Stimulated activated CD4-positive, alpha-beta T cell treated with anti-CD3 and anti-CD28 coated beads, TNF-alpha, amount 100 ng/mL, for 4 hours (primary cell): Measurements from ENCODE around the gene ARHGAP42.

ENCODE experiments used
- DNase-seq, 3 experiments: peaks; one replicate each; pipeline ENCODE4 v3.0.0-alpha.2; 2020; ENCODE audit warnings: low read depth in 3 of 3

The ARHGAP42 gene

GRCh38 chr11:100918551-100919500, 231.7 kb downstream of the ARHGAP42 start:
- no peak for DNase-seq

- DNase-seq, result no peak
Observed at GRCh38 chr11:100920593-100920992, 233.5 kb downstream of the ARHGAP42 start.

- DNase-seq, result no peak
Observed at GRCh38 chr11:100922121-100922520, 235.0 kb downstream of the ARHGAP42 start.

- DNase-seq, result no peak
Observed at GRCh38 chr11:100923555-100923954, 236.5 kb downstream of the ARHGAP42 start.

GRCh38 chr11:100925935-100926334, 238.8 kb downstream of the ARHGAP42 start:
- no peak for DNase-seq

- no peak for DNase-seq
Observed at GRCh38 chr11:100927579-100927978, 240.5 kb downstream of the ARHGAP42 start.

- DNase-seq, result no peak
Observed at GRCh38 chr11:100928426-100928825, 241.3 kb downstream of the ARHGAP42 start.

GRCh38 chr11:100929377-100929776, 242.3 kb downstream of the ARHGAP42 start:
- no peak for DNase-seq

GRCh38 chr11:100930185-100930778, 243.2 kb downstream of the ARHGAP42 start:
- no peak for DNase-seq

- DNase-seq, result no peak
Observed at GRCh38 chr11:100932474-100933100, 245.5 kb downstream of the ARHGAP42 start.

GRCh38 chr11:100936781-100937180, 249.7 kb downstream of the ARHGAP42 start:
- no peak for DNase-seq

- DNase-seq, result no peak
Observed at GRCh38 chr11:100939571-100939970, 252.5 kb downstream of the ARHGAP42 start.

- DNase-seq, result no peak
Observed at GRCh38 chr11:100940111-100940510, 253.0 kb downstream of the ARHGAP42 start.

- no peak for DNase-seq
Observed at GRCh38 chr11:100941033-100941432, 253.9 kb downstream of the ARHGAP42 start.

GRCh38 chr11:100942016-100942415, 254.9 kb downstream of the ARHGAP42 start:
- DNase-seq, result no peak

- DNase-seq, result no peak
Observed at GRCh38 chr11:100948936-100949335, 261.8 kb downstream of the ARHGAP42 start.

- no peak for DNase-seq
Observed at GRCh38 chr11:100949443-100949842, 262.4 kb downstream of the ARHGAP42 start.

GRCh38 chr11:100955318-100955717, 268.2 kb downstream of the ARHGAP42 start:
- DNase-seq, result no peak

GRCh38 chr11:100956351-100956750, 269.3 kb downstream of the ARHGAP42 start:
- DNase-seq, result no peak

GRCh38 chr11:100957499-100957898, 270.4 kb downstream of the ARHGAP42 start:
- no peak for DNase-seq

- DNase-seq, result no peak
Observed at GRCh38 chr11:100961633-100962032, 274.5 kb downstream of the ARHGAP42 start.

- DNase-seq, result no peak
Observed at GRCh38 chr11:100963375-100963774, 276.3 kb downstream of the ARHGAP42 start.

GRCh38 chr11:100964435-100964834, 277.3 kb downstream of the ARHGAP42 start:
- no peak for DNase-seq
